ENCODE results near the gene CEP43.

DNA sequence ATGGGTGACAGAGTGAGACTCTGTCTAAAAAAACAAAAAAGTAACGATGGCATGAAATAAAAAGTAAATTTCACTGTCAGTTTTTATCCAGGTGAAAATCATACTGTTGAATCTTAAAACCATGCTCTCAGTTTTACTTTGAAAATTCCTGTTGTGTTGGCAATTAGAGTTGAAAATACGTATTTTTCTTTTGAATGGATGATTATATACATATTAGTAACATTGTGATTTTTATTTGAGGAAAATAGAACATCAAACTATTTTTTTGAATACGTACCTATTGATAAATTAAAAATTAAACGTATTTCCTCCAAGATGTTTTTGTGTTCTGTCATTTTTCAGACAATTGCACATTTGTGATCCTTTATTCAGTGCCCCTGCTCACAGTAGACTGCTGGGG lies 14.7 kb downstream of the CEP43 start:
- TF ChIP-seq, protein P1, sequence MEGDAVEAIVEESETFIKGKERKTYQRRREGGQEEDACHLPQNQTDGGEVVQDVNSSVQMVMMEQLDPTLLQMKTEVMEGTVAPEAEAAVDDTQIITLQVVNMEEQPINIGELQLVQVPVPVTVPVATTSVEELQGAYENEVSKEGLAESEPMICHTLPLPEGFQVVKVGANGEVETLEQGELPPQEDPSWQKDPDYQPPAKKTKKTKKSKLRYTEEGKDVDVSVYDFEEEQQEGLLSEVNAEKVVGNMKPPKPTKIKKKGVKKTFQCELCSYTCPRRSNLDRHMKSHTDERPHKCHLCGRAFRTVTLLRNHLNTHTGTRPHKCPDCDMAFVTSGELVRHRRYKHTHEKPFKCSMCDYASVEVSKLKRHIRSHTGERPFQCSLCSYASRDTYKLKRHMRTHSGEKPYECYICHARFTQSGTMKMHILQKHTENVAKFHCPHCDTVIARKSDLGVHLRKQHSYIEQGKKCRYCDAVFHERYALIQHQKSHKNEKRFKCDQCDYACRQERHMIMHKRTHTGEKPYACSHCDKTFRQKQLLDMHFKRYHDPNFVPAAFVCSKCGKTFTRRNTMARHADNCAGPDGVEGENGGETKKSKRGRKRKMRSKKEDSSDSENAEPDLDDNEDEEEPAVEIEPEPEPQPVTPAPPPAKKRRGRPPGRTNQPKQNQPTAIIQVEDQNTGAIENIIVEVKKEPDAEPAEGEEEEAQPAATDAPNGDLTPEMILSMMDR (conservative IDR thresholded peaks at IDR 0.05; ENCODE audit: low read length): no peak
- no peak for TF ChIP-seq EZH2phosphoT487 (IDR thresholded peaks at IDR 0.05; ENCODE audit: borderline replicate concordance, low read depth, low read length)

Measured in OCI-LY7 (cell line).